HUES64 (cell line): ENCODE results near the gene PRDM7.

Experiments used
- H3K27ac ChIP-seq: 2 replicates; pipeline ENCODE4 v1.7.0; 2013; ENCODE audit warnings: low read depth, low read length, inconsistent platforms
- H3K27me3 ChIP-seq: 2 replicates; pipeline ENCODE4 v1.6.1; 2013; ENCODE audit warnings: mild to moderate bottlenecking, low read length; ENCODE audit not compliant: insufficient read depth
- H3K36me3 ChIP-seq: 2 replicates; pipeline ENCODE4 v1.6.1; 2013; ENCODE audit warnings: mild to moderate bottlenecking, low read length; ENCODE audit not compliant: insufficient read depth
- H3K4me1 ChIP-seq: 2 replicates; pipeline ENCODE4 v1.6.1; 2013; ENCODE audit warnings: mild to moderate bottlenecking, low read length, moderate library complexity; ENCODE audit not compliant: insufficient read depth
- H3K4me3 ChIP-seq: 2 replicates; pipeline ENCODE4 v1.5.1; 2013; ENCODE audit warnings: mild to moderate bottlenecking, low read length, moderate library complexity
- H3K9ac ChIP-seq: 2 replicates; pipeline ENCODE4 v1.6.1; 2013; ENCODE audit warnings: mild to moderate bottlenecking, low read depth, low read length
- H3K9me3 ChIP-seq: 2 replicates; pipeline ENCODE4 v1.6.1; 2013; ENCODE audit warnings: low read depth, low read length; ENCODE audit not compliant: insufficient read depth
- WGBS: fragments of 150-250, 120-280 bp; methylation state at CpG from one replicate; pipeline ENCODE4 v1.1.7; 2013; ENCODE audit warnings: missing lambda C conversion rate; 5-methylcytosine and 5-hydroxymethylcytosine counted together

Gene PRDM7

DNA sequence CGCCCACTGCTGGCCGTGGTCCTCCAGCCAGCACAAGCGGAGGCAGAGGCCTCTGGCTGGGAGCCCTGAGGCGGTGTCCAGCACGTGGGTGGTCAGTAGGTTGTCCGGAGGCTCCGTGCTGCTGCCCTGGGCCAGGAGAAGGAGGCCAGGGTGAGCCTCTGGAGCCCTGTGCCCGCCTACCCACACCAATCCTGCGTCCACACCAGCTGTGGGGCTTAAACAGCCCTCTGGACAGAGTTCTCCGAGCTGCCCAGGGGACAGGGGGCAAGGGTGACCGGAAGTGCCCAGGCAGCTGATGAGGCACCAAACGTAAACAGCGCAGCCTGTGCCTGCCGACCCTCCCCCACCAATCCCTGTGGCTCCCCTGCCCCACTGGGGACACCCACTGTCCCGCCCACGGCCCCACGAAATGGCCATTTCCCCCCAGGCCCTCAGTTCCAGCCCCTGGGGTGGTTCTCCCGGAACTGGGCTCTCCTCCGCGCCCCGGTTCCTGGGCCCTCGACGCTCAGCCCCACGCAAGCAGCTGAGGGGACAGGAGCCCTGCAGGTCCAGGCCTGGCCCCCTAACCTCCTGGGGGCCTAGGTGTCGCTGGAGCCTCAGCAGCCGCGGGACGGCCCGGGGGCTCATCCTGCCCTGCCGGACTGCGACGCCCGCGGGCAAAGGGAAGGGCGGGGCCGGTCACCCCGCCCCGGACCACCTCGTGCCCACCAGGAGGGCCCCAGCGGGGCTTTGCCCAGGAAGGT is 30.0 kb downstream of the PRDM7 start:
- Histone ChIP-seq H3K4me3 (peak overlapping the region; percentile 57), H3K36me3 (peaks cover 19% of the 10 kb centered on the region), H3K4me1 (no peaks in the 10 kb centered on the region), H3K9ac (peak overlapping the region; percentile 45; the same call in 1 of the 2 replicates), H3K9me3 (no peaks in the 10 kb centered on the region; the same call in 1 of the 2 replicates), H3K27me3 (no peaks in the 10 kb centered on the region), H3K27ac (peak overlapping the region; percentile 3; the same call in 1 of the 2 replicates)
- 2% methylated on average over 40 of the region's 40 CpGs for WGBS

DNA sequence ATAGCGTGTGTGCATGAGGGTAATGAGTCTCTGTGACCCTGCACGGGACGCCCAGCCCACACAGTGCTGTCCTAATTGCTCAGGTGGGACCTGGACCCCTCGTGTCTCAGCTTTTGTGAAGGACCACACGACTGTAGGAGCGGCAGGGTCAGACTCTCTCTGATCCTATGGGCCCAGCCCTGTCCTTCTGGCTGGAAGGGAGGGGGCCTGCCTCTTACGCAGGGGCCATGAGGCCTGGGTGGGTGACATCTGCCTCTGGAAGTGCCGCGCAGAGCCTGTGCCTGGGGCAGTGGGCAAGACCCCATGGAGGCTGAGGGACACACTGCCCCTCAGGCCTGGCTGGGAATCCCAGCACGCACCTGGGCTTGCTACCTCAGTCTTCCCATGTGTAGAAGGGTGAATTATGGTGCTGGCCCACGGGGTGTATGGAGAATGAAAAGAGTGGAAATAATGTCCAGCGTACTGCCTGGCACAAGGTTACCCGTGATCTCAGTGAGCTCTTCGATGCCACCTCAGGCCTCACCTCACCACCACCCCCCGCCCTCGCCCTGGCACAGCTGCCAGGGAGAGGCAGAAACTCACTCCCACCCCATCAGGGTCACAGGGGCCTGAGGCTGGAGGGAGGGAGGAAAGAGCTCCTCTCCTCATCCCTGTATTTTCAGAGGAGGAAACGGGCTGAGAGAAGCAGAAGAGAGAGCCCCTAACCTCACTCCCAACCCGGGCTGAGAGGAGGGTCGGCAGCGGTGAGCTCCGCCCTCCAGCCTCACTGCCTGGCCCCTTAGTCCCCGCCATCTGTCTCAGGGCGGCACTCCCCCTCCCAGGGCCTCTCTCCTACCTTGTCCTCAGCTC is 30.8 kb downstream of the PRDM7 start:
- Histone ChIP-seq H3K9me3 (no peaks in the 10 kb centered on the region), H3K36me3 (peaks cover 19% of the 10 kb centered on the region), H3K4me1 (no peaks in the 10 kb centered on the region), H3K27ac (no peak overlapping the region), H3K9ac (no peak overlapping the region), H3K4me3 (peak overlapping the region; percentile 57), H3K27me3 (no peaks in the 10 kb centered on the region)
- WGBS = 57% methylated on average over 23 of the region's 23 CpGs

DNA sequence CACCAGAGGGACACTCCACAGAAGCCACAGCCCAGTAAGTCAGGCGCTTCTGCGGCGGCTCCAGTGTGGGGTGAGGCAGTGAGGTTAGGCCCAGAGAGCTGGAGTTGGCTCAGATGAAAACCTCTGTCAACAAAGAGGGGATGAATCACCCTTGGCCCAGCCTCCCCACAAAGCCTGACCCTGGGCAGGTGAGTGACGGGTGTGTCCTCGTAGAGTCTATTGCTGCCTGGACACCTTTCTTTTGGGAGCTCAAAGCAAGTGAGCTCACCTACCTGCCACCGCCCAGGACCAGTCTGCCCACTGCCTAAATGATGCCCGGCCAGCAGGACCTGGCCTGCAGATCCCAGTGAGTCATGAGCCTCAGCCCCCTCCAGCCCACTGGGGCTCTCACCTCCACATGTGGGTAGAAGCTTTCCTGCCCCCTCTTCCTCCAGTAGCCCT is 33.0 kb downstream of the PRDM7 start:
- Histone ChIP-seq H3K36me3 (peaks cover 29% of the 10 kb centered on the region), H3K9ac (no peak overlapping the region), H3K27me3 (no peaks in the 10 kb centered on the region), H3K4me3 (no peak overlapping the region), H3K9me3 (no peaks in the 10 kb centered on the region), H3K27ac (no peak overlapping the region), H3K4me1 (no peaks in the 10 kb centered on the region)
- 93% methylated on average over 7 of the region's 7 CpGs for WGBS

DNA sequence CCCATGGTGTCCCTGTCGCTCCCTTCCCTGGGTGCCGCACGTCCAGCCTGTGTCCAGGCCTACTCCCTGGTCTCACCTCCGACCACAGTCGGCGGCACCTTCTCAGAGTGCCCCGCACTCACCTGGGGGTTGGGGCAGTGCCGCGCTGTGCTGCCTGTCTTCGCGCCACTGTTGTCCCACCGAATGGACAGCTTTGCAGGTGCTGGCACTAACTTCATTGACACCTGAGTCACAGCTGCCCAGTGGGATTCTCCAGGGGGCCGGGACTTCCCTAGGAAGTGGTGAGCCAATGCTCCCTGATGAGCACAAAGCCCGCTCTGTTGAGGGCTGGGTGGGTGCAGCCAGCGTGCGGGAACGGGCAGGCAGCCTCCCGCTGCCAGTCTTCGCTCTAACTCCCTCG is 33.6 kb downstream of the PRDM7 start:
- 95% methylated on average over 20 of the region's 20 CpGs for WGBS
- peaks cover 35% of the 10 kb centered on the region for H3K36me3 ChIP-seq
- H3K4me1 ChIP-seq = no peaks in the 10 kb centered on the region
- no peak overlapping the region for H3K4me3 ChIP-seq
- no peaks in the 10 kb centered on the region for H3K9me3 ChIP-seq
- no peak overlapping the region for H3K9ac ChIP-seq
- H3K27me3 ChIP-seq = no peaks in the 10 kb centered on the region
- H3K27ac ChIP-seq = no peak overlapping the region

DNA sequence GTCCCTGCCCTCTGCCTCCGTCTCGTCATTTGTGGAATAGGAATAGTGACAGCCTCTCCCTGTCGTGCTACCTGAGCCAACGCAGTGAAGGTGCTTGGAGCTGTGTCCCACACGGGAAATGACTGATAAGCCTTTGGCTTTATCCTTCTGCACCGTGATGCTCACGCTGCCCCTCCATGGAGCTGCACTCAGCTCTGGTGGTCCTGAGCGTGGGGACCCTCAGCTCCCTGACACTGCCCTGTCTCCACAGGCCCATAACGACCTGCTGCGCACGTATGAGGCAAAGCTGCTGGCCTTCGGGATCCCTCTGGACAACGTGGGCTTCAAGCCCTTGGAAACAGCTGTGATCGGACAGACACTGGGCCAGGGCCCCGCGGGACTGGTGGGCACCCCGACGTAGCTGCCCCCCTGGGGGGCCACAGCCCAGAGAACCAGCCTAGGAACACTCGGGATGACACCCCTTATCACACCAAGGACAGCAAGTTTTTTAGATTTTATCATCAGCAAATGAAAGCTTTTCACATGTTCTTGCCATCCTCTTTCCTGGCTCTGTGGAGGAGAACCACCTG is 34.1 kb downstream of the PRDM7 start:
- Histone ChIP-seq H3K4me3 (no peak overlapping the region), H3K9ac (no peak overlapping the region), H3K27me3 (no peaks in the 10 kb centered on the region), H3K4me1 (no peaks in the 10 kb centered on the region), H3K9me3 (no peaks in the 10 kb centered on the region), H3K27ac (no peak overlapping the region), H3K36me3 (peaks cover 40% of the 10 kb centered on the region)
- 89% methylated on average over 19 of the region's 19 CpGs for WGBS

DNA sequence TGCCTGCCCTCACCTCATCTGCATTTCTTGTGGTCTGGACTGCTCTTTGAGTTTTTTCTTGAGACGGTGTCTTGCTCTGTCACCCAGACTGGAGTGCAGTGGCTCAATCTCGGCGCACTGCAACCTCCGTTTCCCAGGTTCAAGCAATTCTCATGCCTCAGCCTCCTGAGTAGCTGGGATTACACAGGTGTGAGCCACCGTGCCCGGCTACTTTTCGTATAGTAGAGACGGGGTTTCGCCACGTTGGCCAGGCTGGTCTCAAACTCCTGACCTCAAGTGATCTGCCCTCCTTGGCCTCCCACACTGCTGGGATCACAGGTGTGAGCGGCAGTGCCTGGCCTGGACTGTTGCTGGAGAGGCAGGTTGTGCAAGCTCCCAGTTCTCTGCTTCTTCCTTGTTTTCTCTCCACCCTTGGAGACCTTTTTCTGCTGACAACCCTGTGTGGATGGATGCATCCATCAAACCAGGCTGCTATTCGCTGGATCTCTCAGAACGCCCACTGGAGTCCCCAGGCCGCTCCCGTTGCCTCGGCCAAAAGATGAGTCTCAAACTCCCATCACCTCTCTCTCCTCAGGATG is 35.1 kb downstream of the PRDM7 start:
- Histone ChIP-seq H3K27me3 (no peaks in the 10 kb centered on the region), H3K4me1 (no peaks in the 10 kb centered on the region), H3K27ac (no peak overlapping the region), H3K9ac (no peak overlapping the region), H3K36me3 (peaks cover 50% of the 10 kb centered on the region), H3K4me3 (no peak overlapping the region), H3K9me3 (no peaks in the 10 kb centered on the region)
- 88% methylated on average over 16 of the region's 16 CpGs for WGBS

DNA sequence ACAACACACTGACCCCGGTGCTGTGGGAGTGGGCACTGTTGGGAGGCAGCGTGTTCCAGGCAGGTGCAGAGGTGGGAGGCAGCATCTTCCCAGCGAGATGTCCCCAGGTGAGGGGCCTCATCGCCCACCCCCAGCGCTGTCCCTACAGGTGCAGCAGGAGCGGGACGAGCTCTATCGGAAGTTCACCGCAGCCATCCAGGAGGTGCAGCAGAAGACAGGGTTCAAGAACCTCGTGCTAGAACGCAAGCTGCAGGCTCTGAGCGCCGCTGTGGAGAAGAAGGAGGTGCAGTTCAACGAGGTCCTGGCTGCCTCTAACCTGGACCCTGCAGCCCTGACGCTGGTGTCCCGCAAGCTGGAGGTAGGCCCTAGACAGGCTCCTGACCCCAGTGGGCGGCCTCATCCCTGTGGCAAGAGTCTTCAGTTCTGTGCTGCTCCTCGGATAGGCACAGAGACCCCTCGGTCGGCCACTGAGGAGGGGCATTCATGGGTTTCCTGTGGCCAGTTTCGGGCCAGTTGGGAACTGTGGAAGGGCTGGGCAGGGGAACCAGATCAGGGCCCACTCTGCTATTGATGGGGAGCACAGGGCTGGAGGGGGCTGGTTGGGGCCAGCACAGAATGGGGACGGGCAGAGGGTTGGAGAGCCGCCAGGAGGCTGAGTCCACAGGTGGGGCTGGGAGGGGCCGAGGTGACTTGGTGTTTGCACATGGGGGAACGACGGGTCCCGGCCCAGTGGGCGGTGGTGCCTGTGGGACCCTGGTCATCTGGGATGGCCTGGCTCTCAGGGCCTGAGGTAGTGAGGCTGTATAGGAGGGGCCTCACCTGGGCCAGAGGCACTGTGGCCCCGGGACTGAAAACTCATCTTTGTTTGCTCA is 36.7 kb downstream of the PRDM7 start:
- no peaks in the 10 kb centered on the region for H3K4me1 ChIP-seq
- 95% methylated on average over 29 of the region's 29 CpGs for WGBS
- H3K36me3 ChIP-seq = peaks cover 66% of the 10 kb centered on the region
- H3K9ac ChIP-seq = no peak overlapping the region
- no peak overlapping the region for H3K4me3 ChIP-seq
- no peak overlapping the region for H3K27ac ChIP-seq
- H3K9me3 ChIP-seq = no peaks in the 10 kb centered on the region
- no peaks in the 10 kb centered on the region for H3K27me3 ChIP-seq

DNA sequence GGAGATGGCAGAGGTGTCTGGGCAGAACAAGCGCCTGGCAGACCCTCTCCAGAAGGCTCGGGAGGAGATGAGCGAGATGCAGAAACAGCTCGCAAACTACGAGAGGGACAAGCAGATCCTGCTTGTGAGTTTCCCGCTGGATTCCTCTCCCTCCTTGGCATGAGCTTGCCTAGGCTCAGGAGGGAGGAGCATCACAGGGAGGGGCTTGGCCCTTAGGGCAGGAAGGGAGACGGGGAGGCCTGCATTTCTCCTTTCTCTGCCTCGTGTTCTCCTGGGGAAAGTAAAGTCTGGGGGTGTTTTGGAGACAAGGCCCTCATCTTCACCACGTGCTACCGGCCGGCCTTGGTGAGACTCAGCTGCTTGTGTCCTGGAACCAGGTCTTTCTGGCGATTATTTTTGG is 39.9 kb downstream of the PRDM7 start:
- no peaks in the 10 kb centered on the region for H3K9me3 ChIP-seq
- H3K36me3 ChIP-seq = peaks cover 71% of the 10 kb centered on the region
- H3K27ac ChIP-seq = no peak overlapping the region
- no peaks in the 10 kb centered on the region for H3K27me3 ChIP-seq
- 91% methylated on average over 12 of the region's 12 CpGs for WGBS
- no peak overlapping the region for H3K4me3 ChIP-seq
- H3K9ac ChIP-seq = no peak overlapping the region
- no peaks in the 10 kb centered on the region for H3K4me1 ChIP-seq

DNA sequence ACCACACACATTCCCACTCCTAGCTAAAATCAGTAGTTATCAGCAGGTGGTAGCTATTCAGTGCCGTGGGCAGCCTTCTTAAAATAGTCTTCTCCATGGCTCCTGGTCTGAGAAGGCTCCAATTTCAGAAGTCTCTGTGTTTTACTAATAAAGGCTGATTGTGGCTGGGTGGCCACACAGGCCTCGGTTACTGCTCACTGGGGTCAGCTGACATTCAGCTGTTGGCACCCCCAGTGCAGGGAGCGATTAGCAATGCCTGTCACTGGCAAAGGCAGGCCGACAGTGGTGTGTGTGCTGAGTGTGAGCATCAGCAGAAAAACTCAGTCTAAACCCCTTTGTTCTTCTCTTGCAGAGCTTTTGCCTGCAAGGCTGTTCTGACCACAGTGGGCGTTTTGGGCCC is 41.2 kb downstream of the PRDM7 start:
- WGBS = 84% methylated on average over 5 of the region's 5 CpGs
- H3K4me3 ChIP-seq = no peak overlapping the region
- no peaks in the 10 kb centered on the region for H3K9me3 ChIP-seq
- peaks cover 85% of the 10 kb centered on the region for H3K36me3 ChIP-seq
- no peaks in the 10 kb centered on the region for H3K27me3 ChIP-seq
- H3K4me1 ChIP-seq = no peaks in the 10 kb centered on the region
- H3K9ac ChIP-seq = no peak overlapping the region
- no peak overlapping the region for H3K27ac ChIP-seq

DNA sequence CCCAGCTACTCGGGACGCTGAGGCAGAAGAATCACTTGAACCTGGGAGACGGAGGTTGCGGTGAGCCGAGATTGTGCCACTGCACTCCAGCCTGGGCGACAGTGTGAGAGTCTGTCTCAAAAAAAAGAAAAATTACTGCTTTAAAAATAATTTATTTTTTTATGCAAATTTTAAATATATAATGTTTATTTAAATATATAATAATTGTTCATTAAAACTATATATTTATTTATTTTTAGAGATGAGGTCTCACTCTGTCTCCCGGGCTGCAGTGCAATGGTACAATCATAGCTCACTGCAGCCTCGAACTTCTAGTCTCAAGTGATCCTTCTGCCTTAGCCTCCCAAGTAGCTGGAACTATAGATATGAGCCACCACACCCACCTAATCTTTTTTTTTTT is 42.6 kb downstream of the PRDM7 start:
- no peaks in the 10 kb centered on the region for H3K9me3 ChIP-seq
- H3K27ac ChIP-seq = no peak overlapping the region
- no peaks in the 10 kb centered on the region for H3K27me3 ChIP-seq
- H3K4me3 ChIP-seq = no peak overlapping the region
- 90% methylated on average over 7 of the region's 8 CpGs for WGBS
- peaks cover 76% of the 10 kb centered on the region for H3K36me3 ChIP-seq
- H3K4me1 ChIP-seq = no peaks in the 10 kb centered on the region
- H3K9ac ChIP-seq = no peak overlapping the region
